Panc1 (cell line): ENCODE data around the gene LMTK2. TPM values are rescaled to one million over a fixed set of nuclear protein-coding genes. Genes with fewer than 3 reads are reported as not detected.

ENCODE experiments used
- ATAC-seq: fragments of 200-7000 bp; cut with Tn5 transposase; 2 replicates; pipeline ENCODE4 v1.9.1; 2020; ENCODE audit warnings: mild to moderate bottlenecking, moderate library complexity
- BruUV-seq: library from RNA; stranded (reverse); fragments of 400-500 nt; replicated peaks from 2 replicates; lab custom pipeline; 2021; lab: Mats Ljungman, UMichigan
- CTCF ChIA-PET: fragments of 300-600 bp; sonication (Branson Sonifier 250); formaldehyde crosslinking; loops from one replicate; lab custom pipeline; 2022; ENCODE audit warnings: antibody characterized with exemption; lab: Charles Lee
- POLR2A ChIA-PET: fragments of 300-600 bp; sonication (Branson Sonifier 250); formaldehyde crosslinking; loops from one replicate; lab custom pipeline; 2022; ENCODE audit warnings: antibody characterized with exemption; lab: Charles Lee
- DNase-seq: peaks from one replicate; pipeline ENCODE4 v3.0.0-alpha.2; 2010; ENCODE audit warnings: low read depth, low spot score
- H3K27ac ChIP-seq: 2 replicates; pipeline ENCODE4 v1.5.1; 2011; ENCODE audit warnings: mild to moderate bottlenecking, low read length, inconsistent platforms
- H3K27me3 ChIP-seq: fragments of 200-500 bp; sonication (Bioruptor generic); 2 replicates; pipeline ENCODE4 v1.6.0; 2014; ENCODE audit warnings: low read length, inconsistent platforms; ENCODE audit not compliant: control insufficient read depth, insufficient read depth
- H3K36me3 ChIP-seq: fragments of 200-500 bp; sonication (Bioruptor generic); 2 replicates; pipeline ENCODE4 v1.5.1; 2014; ENCODE audit warnings: inconsistent platforms, mild to moderate bottlenecking, low read length, moderate library complexity; ENCODE audit not compliant: control insufficient read depth, insufficient read depth
- H3K4me1 ChIP-seq: 2 replicates; pipeline ENCODE4 v1.5.1; 2011; ENCODE audit warnings: inconsistent platforms, mild to moderate bottlenecking, low read length, moderate library complexity; ENCODE audit not compliant: control insufficient read depth, insufficient read depth
- H3K4me3 ChIP-seq, 2 experiments: 2 replicates each; pipeline ENCODE4 v1.5.1; 2011 to 2012; ENCODE audit warnings: low read depth in 2 of 2, low read length in 2 of 2, mild to moderate bottlenecking in 2 of 2, inconsistent platforms in 1 of 2, moderate library complexity in 1 of 2
- H3K9me3 ChIP-seq: fragments of 200-500 bp; sonication (Bioruptor generic); 2 replicates; pipeline ENCODE4 v1.5.1; 2014; ENCODE audit warnings: low read depth, mild to moderate bottlenecking, inconsistent platforms, low read length, moderate library complexity; ENCODE audit not compliant: control insufficient read depth, insufficient read depth
- CTCF ChIP-seq: fragments of 450-650 bp; IDR thresholded peaks from 2 replicates; pipeline ENCODE4 v1.5.1; 2017; ENCODE audit warnings: mild to moderate bottlenecking
- POLR2AphosphoS5 ChIP-seq: IDR thresholded peaks from 2 replicates; pipeline ENCODE4 v1.6.1; 2012; ENCODE audit warnings: mild to moderate bottlenecking, low read depth, low read length, moderate library complexity
- REST ChIP-seq, 2 experiments: IDR thresholded peaks; 2 replicates each; pipeline ENCODE4 v1.6.1; 2011 to 2012; ENCODE audit warnings: low read depth in 2 of 2, control low read depth in 1 of 2, low read length in 1 of 2, mild to moderate bottlenecking in 1 of 2, moderate library complexity in 1 of 2; ENCODE audit not compliant: insufficient read depth in 1 of 2
- SIN3A ChIP-seq: IDR thresholded peaks from 2 replicates; pipeline ENCODE4 v1.6.1; 2012; ENCODE audit warnings: low read depth, mild to moderate bottlenecking, low read length, moderate library complexity, borderline replicate concordance; ENCODE audit not compliant: insufficient read depth
- TCF7L2 ChIP-seq: IDR thresholded peaks from 2 replicates; pipeline ENCODE4 v1.6.1; 2011; ENCODE audit warnings: mild to moderate bottlenecking, low read depth, low read length, inconsistent platforms
- in situ Hi-C: cut with HindIII; loops from 2 replicates; pipeline ENCODE4 v1.10.0; 2016; ENCODE audit warnings: low sequenced_read_pairs, low pct_unique_long_range_greater_than_20kb
- intact Hi-C: fragments of 100-400 bp; cut with micrococcal nuclease; formaldehyde crosslinking; loops from one replicate; pipeline ENCODE4 v1.10.0; 2022; ENCODE audit not compliant: unreplicated experiment
- total RNA-seq: library from RNA; stranded (reverse); gene quantifications from one replicate; pipeline ENCODE4 v1.2.1, GENCODE V29; 2021; ENCODE audit not compliant: unreplicated experiment

LMTK2 gene
- total RNA-seq, 1 experiment from 2014 or later, result 25.4 TPM

- Histone ChIP-seq H3K27ac (no peak overlapping the region), H3K4me1 (no peaks in the 10 kb centered on the region), H3K9me3 (no peaks in the 10 kb centered on the region), H3K4me3 (no peak overlapping the region), H3K27me3 (no peaks in the 10 kb centered on the region), H3K36me3 (no peaks in the 10 kb centered on the region)
- no peak for DNase-seq
- TF ChIP-seq REST (IDR thresholded peaks at IDR 0.05; ENCODE audit: insufficient read depth in 1 of 2, low read depth in 2 of 2, low read length in 1 of 2) (no peak), CTCF (no peak), SIN3A (no peak), TCF7L2 (no peak), POLR2AphosphoS5 (no peak)
- intact Hi-C loops (no loop called here), in situ Hi-C loops (no loop called here)
- BruUV-seq, result no TSS peak
- ChIA-PET POLR2A (no interaction called here), CTCF (interaction anchor here (0.6 kb wide), 1 partner anchor 300 kb away, joined by 6 read pairs; no protein-coding TSS in a partner anchor)
- ATAC-seq, result no peak
Observed at GRCh38 chr7:98216941-98217622, 110.4 kb downstream of the LMTK2 start.

GRCh38 chr7:98217623-98218582 lies 111.2 kb downstream of the LMTK2 start:
- in situ Hi-C loops, result no loop called here

More at GRCh38 chr7:98217623-98218582, 111.2 kb downstream of the LMTK2 start:
- H3K4me3 ChIP-seq, result no peak overlapping the region
- ChIA-PET POLR2A (no interaction called here), CTCF (interaction anchor here (0.6 kb wide), 1 partner anchor 299 kb away, joined by 6 read pairs; no protein-coding TSS in a partner anchor)
- no peaks in the 10 kb centered on the region for H3K27me3 ChIP-seq
- BruUV-seq, result no TSS peak
- no peaks in the 10 kb centered on the region for H3K9me3 ChIP-seq
- H3K36me3 ChIP-seq, result no peaks in the 10 kb centered on the region
- TF ChIP-seq REST (IDR thresholded peaks at IDR 0.05; ENCODE audit: insufficient read depth in 1 of 2, low read depth in 2 of 2, low read length in 1 of 2) (no peak), POLR2AphosphoS5 (no peak), SIN3A (no peak), TCF7L2 (no peak), CTCF (no peak)
- no peak for ATAC-seq
- H3K27ac ChIP-seq, result no peak overlapping the region
- no peaks in the 10 kb centered on the region for H3K4me1 ChIP-seq
- DNase-seq, result no peak
- intact Hi-C loops, result no loop called here
